ENCODE measurements around the gene JAKMIP1. TPM values are rescaled to one million over a fixed set of nuclear protein-coding genes. Genes with fewer than 3 reads are reported as not detected.

The JAKMIP1 gene
- total RNA-seq, 4 donors from 2014 or later = 1.2 to 6.6 TPM; not detected in 2

DNA sequence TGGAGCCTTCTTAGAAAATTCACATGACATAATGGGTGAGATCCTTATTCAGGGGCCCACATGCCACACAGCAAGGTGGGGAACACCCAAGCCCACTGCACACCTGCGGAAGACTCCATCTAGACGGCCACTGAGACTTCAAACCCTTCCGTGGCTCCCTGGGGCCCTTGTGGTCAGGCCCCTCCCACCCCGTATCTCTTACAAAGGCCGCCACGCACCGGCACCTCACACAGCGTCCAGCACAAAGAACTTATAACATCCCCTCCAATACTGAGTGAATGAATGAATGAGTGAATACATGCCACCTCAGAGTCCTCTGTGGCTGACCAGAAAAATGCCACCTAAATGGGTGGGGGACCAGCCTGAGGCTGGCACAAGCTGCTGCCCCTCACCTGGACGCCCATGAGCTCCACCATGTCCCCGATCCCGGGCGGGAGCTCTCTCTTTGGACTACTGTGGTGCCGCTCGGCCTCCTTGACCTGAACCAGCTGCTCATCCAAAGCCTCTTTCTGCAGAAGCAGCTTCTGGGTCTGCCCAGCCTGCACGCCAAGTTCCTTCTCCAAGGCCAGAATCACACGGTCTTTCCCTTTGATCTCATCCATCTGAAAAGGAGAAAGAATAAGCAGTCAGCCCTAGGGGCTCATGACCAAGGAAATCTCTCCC, 115.2 kb downstream of the JAKMIP1 start:
- no peaks in the 10 kb centered on the region for H3K27me3 ChIP-seq
- TF ChIP-seq POLR2A (IDR thresholded peaks at IDR 0.05) (no peak), CTCF (IDR thresholded peaks at IDR 0.05) (no peak)
- H3K4me1 ChIP-seq = no peaks in the 10 kb centered on the region
- no peaks in the 10 kb centered on the region for H3K9me3 ChIP-seq
- H3K4me3 ChIP-seq = no peak overlapping the region
- no peak overlapping the region for H3K27ac ChIP-seq
- no peak for DNase-seq
- no peaks in the 10 kb centered on the region for H3K36me3 ChIP-seq

DNA sequence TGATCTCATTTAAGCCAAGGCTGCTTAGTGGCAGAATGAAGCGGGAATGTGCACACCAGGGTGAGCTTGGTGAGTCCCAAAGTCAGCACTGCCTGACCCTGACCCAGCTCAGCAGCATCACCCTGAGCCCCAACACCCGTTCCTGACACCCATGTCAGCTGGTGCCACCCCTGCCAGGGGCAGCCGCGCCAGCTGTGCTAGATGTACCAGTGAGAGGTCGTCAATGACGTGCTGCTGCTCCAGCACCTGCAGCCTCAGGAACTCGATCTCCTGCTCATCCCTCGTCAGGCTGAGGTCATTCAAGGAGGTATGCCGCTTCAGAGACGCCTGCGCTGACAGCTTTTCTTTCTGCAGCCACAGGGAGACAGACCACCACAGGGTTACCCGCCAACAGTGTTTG, 120.4 kb downstream of the JAKMIP1 start:
- no peak for DNase-seq
- no peak for TF ChIP-seq POLR2A (IDR thresholded peaks at IDR 0.05)
- TF ChIP-seq CTCF (IDR thresholded peaks at IDR 0.05) = no peak

DNA sequence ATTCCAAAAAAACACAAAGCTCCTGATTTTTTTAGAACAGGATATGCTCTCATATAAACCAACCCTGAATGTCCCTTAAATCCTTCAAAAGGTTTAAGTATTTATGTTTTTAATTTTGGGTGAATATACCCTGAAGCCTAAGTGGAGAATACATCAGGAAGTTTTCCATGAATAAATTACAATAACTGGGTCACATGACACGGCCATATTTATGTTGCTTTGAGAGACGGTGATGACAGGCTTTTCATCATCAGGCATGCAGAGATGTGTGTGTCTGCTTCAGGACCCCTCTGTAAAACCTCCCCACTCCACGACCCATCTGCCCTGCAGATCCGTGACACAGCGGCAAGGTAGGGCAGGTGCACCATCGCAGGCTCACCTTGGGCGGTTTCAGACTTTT, 121.8 kb downstream of the JAKMIP1 start:
- no peaks in the 10 kb centered on the region for H3K36me3 ChIP-seq
- no peaks in the 10 kb centered on the region for H3K9me3 ChIP-seq
- H3K4me1 ChIP-seq = no peaks in the 10 kb centered on the region
- TF ChIP-seq CTCF (IDR thresholded peaks at IDR 0.05) (no peak), POLR2A (IDR thresholded peaks at IDR 0.05) (no peak)
- no peaks in the 10 kb centered on the region for H3K27me3 ChIP-seq
- no peak overlapping the region for H3K27ac ChIP-seq
- H3K4me3 ChIP-seq = no peak overlapping the region
- no peak for DNase-seq

More for the DNA sequence above, 120.4 kb downstream of the JAKMIP1 start:
- Histone ChIP-seq H3K4me3 (no peak overlapping the region), H3K4me1 (no peaks in the 10 kb centered on the region), H3K36me3 (no peaks in the 10 kb centered on the region), H3K9me3 (no peaks in the 10 kb centered on the region), H3K27ac (no peak overlapping the region), H3K27me3 (no peaks in the 10 kb centered on the region)

DNA sequence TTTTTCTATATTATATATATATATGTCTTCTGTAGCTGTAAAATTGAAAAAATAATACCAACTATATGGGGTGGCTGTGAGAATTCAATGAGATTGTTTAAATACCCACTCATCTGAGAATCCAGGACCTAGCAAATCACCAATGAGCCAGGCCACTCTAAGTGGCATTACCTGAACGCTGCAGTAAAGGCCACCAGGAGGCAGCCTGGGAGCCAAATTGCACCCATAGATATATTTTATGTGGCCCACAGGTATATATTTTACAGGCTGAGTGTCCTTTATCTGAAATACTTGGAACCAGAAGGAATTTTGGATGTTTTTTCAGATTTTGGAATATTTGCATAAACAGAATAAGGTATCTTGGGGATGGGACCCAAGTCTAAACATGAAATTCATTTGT, 124.0 kb downstream of the JAKMIP1 start:
- H3K27ac ChIP-seq = no peak overlapping the region
- H3K27me3 ChIP-seq = no peaks in the 10 kb centered on the region
- H3K4me1 ChIP-seq = no peaks in the 10 kb centered on the region
- TF ChIP-seq CTCF (IDR thresholded peaks at IDR 0.05) (no peak), POLR2A (IDR thresholded peaks at IDR 0.05) (no peak)
- no peaks in the 10 kb centered on the region for H3K9me3 ChIP-seq
- no peak overlapping the region for H3K4me3 ChIP-seq
- DNase-seq = no peak
- no peaks in the 10 kb centered on the region for H3K36me3 ChIP-seq

DNA sequence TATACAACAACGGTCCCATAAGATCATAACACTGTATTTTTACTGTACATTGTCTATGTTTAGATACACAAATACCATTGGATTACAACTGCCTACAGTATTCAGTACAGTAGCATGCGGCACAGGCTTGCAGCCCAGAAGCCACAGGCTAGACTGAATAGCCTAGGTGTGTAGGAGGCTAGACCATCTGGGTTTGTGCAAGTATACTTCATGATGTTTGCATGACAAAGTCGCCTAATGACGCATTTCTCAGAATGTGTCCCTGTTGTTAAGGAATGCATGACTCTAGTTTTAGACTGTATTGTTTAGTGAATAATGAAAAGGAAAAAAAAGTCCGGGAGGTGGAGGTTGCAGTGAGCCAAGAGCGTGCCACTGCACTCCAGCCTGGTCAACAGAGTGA, 125.6 kb downstream of the JAKMIP1 start:
- Histone ChIP-seq H3K27me3 (no peaks in the 10 kb centered on the region), H3K36me3 (no peaks in the 10 kb centered on the region), H3K9me3 (no peaks in the 10 kb centered on the region), H3K27ac (no peak overlapping the region), H3K4me1 (no peaks in the 10 kb centered on the region), H3K4me3 (no peak overlapping the region)
- no peak for DNase-seq
- TF ChIP-seq POLR2A (IDR thresholded peaks at IDR 0.05) (no peak), CTCF (IDR thresholded peaks at IDR 0.05) (no peak)
